DMS114 treated with DMSO at 0.1 percent for 48 hours (cell line): ENCODE results near the gene SLC22A23.
A peak's percentile ranks its signal among the peaks of the same experiment; 100 is the strongest.

ENCODE experiments used
- DNase-seq: peaks from one replicate; lab custom pipeline; 2025; ENCODE audit not compliant: unreplicated experiment; lab: John Stamatoyannopoulos, UW

The SLC22A23 gene

DNA sequence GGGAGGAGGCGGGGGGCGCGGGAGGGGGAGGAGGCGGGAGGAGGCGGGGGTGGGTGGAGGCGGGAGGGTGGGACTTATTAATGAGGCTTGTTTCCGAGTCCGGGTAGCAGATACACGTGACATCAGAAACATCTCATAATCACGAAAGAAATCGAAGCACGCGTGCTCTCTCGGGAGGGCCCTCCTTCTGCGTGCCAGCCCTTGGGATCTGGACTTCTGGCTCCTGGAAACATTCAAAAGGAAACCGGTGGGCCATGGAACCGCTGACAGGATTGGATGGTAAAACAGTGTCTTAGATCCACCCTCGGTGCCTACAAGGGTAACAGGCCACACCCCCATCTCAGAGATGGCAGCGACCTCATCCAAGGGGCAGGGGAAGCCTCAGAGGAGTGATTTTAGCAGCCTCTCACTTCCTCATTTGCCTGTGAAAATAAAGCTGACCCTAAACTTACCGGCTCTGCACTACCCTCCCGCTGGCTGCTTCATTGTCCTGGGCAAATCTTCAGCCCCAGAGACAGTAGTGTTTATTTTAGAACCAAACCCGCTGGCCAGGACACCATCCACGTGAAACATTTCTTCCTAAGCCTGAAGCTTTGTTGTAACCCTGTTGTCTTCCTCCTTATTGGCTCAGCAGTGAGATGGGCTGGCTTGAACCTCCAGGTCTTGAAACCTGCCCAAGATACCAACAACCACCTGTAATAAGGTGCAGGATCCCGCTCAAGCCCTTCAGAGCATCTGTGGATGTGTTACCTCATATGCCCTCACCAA, 100.6 kb downstream of the SLC22A23 start:
- peak; percentile 79 for DNase-seq

DNA sequence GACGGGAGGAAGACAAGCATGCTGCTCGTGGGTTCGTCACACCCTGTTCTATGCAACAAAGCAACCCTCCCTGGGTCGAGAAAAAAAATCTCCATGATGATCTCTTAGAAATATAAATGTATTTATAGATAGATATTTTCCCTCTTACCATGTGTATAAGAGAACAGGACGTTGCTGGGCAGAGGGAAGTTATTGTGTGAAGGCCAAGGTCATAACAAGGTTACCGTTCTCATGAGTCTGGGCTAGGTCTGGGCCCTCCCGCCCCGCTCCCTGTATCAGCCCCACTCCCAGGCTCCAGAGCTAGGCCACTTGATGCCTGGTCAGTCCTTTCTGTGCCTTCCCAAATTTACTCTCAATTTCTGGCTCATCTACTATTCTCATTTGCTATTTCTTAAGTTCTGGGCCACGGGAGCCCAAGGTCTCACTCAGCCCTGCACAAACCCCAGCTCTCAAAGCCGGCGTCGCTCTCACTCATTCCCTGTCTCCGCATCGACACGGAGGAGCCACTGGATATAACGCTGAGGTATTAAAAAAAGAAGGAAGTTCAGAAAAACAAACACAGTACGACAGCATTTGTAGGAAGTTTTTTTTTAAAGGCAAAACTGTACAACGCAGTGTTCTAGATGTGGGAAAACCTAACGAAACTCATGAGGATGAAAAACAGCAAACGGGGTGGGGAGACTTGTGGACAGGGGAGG, 101.3 kb downstream of the SLC22A23 start:
- DNase-seq = peak; percentile 72

DNA sequence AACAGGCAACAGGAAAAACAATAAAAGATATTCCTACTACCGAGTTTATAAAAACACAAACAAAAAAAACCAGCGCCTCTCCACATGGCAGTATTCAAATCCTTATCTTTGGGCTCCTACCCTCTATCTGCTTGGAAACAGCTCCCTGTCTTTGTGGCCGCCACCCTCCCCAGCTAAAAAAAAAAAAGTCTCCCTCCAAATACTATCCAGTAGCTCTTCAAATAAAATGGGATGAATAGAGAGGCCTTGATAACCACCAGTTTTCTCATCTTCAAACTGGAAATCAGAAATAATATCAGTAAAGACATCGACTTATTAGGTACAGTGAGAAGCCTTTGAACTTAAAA, 101.9 kb downstream of the SLC22A23 start:
- DNase-seq = no peak

DNA sequence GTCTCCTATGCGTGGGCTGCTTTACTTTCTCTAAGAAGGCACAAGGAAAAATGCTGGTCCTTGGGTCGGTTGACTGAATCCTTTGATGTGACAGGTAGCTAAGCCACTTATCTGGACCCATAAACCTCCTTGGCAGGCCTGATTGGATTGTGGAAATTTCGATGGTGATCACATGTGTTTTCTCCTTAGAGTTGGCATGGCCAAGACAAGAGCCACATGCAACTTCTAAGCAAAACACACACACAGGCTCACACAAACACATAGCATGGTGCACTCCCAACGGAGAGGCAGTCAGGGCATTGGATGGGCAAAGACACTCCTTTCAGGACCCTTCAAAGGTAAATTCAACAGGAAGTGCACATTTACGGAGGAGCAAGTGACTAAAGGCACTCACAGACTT, 102.9 kb downstream of the SLC22A23 start:
- DNase-seq = no peak

DNA sequence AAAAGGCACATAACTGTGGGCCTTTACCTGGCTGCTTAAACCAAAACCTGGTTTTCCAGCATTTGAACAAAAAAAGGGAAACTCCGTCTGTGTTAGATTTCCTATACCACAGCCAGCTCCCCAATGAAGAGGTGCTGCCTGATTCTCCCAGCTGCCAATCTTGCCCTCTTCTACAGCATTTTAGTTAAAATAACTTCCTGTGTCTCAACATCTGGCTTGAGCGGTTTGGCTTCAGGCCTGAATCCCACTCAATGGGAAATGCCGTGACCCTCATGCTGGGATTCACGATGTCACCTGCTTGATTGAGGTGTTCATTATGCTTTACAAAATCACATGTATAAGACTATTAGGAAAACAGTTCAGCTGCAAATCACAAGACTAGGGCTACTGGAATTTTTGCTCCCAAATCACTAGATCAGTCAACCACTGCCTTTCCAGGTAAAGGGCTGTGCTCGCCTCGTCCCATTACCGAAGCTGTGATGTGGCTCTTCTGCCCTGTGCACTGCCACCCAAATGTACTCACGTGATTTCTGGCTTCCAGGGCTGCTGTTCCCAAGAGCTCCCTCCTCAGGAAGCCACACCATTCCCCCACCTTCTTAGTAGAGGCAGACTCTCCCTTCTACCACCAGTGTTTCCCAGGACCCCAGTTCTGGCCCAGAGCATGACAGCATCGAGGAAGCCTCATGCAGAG, 103.5 kb downstream of the SLC22A23 start:
- DNase-seq = no peak

DNA sequence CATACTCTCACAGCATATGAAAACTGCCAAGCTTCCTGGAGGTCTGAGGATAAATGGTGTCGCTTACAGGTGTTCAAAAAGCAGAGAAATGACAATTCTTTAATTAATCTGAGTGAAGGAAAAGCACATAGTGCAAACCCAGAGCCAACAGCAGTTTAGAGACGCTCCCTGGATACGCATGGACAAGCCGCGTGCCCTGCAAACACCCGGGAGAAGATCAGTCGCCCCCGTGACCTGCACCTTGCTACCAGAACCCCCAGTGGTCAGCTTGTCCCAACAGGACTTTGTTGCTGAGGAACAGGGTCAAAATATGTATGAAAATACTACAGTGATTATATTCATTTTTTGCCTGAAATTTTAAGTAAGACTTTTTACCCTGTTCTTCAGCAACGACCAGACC, 104.2 kb downstream of the SLC22A23 start:
- DNase-seq = no peak

DNA sequence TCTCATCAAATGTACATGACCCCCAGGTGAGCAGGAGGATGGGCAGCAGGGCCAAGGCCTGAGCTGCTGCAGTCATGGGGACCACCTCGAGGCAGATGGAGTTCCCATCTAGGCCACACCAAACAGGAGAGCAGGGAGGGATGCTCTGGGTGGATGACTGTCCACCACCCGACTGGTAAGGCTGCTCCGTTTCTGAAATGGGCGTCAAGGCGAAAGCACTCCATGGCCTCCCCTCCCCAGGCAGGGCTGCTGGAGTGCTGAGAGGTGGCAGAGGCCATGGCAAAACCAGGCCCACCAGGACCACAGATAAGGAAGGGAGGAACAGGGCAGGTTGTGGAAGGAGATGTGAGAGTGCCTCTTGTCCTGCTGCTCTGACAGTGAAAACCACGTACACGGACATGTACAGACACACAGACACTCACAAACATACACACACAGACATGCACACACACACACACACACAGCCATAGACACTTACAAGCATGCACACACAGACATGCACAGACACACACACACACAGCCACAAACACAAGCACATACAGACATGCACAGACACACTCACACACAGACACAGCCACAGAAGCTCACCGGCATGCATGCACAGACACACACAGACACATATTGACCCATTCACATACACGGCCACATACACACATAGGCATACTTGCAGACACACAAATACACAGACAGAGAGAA, 104.9 kb downstream of the SLC22A23 start:
- no peak for DNase-seq

DNA sequence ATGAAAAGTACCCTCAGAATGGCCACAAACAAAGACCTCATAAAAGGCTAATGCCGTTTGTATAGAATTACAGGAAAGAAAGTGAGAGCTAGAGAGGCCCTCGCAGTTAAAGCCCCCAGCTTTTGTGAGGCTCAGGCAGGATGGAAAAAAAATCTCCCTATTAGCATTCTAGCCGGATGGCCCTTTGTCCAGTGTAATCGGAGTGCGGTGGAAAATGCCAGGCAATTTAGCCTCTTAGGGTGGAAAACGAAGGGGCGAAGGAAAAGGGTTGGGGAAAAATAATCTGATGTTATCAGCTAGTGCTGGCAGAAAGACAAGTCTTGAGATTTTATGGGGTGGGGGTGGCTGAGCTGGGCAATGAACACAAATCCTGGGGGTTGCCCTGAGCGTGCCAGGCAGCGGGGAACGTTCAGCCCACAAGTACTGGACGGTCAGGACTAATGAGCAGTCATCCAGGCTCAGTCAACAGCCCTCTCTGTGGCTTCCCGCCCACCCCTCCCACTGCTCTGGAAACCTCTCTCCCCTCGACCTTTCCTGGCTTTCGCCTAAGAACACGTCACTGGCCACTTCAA, 105.7 kb downstream of the SLC22A23 start:
- no peak for DNase-seq

DNA sequence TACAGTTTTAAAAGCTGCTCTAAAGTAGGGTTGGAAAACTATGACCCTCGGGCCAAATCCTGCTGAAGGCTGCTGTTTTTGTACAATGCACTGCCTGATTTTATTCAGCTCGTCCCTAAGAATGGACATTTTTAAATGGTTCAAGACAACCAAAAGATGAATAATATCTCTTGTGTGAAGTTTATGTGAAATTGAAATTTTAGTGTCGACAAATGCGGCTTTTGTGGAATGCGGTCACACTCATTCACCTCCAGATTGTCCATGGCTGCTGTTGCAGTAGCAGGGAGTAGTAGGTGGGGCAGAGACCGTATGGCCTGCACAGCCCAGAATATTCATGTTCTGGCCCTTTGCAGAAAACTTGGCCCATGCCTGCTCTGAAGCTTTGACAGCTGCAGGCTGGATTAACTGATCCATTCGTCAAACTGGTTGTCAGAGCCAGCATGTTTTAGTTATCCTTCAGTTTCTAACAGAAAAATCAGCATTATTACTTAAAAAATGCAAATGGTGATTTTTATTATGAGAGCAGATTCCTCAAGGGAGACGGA, 106.5 kb downstream of the SLC22A23 start:
- no peak for DNase-seq

DNA sequence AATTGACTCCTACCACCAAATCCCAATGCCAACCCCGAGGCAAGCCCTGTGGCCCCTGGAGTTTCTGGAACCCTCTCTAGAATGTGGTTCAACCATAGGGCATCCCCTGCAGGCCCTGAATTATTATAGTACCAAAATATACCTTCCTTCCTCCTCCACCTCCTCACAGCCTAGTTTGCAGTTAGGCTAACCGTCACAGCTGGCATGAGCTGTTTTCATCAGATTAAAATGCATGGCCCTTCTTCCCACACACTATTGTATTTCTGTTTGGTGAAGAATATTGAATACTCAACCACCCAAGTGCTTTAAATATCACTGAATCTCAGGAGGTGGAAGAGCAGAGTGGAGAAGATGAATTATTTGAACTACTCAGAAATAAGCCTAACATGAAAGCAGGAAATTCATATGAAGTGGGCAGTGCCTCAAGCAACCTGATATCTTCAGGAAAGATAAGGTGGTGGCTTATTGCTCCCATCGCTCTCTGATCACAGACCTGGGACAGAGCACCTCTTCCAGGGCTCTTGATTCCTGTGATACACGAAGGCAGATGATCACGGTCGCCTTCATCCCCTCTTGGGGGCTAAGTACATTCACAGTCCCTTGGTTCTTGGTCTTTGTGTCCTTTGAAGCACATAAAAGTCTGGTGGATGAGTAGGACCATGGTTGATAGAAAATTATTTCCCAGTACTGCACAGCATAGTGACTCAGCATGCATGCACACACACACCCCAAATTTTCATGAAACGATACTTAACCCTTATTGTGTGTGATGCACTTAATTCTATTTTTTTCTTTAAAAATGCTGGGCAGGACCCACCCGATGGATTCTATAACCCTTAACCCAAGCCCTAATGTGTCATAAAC, 107.2 kb downstream of the SLC22A23 start:
- no peak for DNase-seq

DNA sequence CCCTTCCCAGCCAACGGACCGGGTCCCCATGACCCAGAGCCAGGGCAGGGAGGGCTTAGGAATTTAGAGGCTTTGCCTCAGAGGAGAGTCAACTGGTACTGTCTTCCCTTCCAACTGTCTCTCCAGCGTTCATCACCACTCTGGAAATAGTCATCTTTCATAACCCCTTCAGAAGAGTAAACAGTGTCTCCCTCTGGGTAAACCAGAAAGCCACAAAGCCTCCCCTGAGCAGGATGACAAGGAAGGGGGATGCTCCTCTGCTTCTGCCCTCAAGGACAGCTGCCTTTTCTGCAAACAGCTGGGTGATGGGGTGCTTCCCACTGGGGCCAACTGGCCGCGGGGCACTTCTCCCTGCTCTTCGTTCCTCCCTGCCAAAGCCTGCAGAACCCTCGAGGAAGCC, 108.0 kb downstream of the SLC22A23 start:
- no peak for DNase-seq

DNA sequence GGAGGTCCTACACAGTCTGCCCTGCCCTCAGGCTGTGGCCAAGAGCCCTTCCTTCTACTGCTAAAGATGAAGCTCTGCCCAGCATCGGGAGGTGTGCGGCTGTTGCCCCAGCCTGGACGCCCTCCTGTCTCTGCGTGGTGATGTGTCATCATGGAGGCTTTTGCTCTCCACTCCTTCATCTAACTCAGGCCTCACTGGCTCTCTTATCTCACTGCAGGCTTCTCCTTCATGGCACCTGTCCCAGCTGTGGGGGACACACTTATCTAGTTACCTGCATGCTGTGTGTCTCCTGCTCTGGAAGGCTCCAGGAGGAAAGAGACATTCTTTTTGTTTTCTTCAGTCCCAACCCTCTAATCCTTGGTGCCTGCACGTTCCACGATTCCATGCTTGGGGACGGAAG, 109.0 kb downstream of the SLC22A23 start:
- no peak for DNase-seq

DNA sequence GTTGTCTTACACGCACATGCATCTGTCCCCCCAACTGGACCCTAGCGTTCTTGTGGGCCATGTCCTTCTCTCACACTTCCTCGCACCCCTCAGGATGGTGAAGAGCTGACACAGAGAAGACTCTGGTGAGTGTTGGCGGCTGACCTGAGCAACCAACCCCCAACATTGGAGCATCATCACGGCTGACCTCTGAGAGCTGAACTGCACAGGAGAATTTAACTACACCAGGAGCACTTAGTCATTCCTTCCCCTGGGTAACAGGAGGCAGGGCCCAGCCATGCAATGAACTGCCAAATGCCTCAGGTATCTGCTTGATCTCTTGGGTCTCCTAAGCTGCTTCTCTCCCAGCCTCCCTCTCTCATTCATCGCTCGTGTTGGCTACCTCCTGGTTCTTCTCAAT, 109.6 kb downstream of the SLC22A23 start:
- no peak for DNase-seq

DNA sequence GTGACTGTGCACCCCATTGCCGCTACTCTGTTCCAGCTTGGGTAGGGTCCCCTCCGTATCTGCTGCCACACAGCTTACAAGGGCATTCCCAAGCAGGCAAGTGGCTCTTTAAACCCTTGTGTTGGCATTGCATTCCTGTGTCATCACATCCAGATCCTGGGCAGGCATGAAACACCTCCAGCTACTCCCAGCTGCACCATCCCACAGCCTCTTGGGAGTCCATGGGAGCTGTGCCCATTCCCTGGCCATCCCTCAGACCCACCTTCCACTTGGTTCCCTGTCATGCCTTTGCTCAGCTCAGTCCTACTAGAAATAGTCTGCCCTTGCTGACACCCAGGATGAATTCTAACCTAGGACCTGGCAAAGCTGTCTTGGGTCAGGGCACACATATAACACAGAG, 110.4 kb downstream of the SLC22A23 start:
- DNase-seq = no peak

DNA sequence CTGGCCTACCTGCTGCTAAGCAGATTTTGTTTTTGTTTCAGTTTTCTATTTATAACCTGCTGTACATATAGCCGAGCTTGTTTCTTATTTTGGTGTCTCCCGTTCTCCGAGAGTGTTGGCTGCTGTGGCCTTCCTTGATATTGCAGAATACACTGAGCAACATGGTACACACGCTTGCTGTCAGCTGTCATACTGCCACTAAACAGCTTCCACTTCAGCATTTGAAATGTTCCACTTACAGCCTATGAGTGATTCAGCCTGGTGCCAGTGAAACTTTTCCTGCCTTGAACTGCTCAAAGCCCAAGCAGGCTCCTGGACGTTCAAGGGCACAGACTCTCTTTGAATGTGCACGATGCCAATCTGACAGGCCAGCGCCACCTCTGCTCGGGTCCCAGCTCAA, 111.0 kb downstream of the SLC22A23 start:
- no peak for DNase-seq

DNA sequence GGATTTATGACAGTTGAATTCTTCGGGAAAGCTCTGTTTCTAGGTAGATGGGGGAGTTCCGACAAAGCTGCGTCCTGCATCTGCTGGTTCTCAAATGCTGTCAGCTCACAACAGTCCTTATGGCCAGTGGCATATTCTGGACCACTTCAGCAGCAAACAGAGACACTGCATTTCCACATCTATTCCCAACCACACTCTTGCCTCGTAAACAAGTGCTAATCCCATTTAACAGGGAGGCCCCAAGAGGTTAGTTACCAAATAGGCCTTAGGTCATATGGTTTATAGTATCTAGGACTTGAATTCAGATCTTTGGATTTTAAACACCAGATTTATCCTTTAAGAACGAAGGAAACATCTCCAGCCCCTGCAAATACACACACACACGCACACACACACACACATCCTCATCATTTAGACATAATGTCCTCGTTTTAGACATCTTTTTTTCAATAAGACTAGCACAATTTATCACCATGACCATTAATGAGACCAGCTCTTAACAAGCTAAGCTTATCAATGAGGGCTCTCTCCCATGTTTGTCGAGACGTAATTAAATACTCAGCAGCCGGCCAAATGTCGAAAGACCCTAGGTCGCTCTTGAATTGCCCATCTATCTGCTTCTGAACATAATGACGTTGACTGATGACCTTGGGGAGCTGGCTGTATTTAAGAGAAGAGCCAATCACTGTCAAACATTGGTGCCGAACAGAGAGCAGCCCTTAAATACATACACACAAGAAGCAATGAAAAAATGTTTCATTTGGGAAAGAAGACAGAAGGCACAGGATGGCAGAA, 113.6 kb downstream of the SLC22A23 start:
- DNase-seq = no peak

DNA sequence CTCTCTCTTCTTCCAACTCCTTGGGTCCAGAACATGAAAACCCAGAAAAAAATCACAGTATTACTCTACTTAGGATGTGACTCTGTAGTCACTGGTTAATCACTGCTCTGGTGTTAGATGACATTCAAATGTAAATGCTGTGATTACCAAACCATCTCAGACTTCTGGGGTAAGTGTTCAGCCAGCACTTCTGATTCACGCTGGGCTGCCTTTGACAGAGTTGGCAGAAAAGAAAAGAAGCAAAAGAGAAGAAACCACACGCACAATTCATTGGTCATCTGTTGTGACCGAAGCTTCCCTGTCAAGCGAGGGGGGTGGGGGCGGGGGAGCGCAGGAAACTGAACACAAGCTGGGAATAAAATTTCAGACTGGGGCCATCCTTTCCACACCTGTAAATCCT, 115.4 kb downstream of the SLC22A23 start:
- no peak for DNase-seq

DNA sequence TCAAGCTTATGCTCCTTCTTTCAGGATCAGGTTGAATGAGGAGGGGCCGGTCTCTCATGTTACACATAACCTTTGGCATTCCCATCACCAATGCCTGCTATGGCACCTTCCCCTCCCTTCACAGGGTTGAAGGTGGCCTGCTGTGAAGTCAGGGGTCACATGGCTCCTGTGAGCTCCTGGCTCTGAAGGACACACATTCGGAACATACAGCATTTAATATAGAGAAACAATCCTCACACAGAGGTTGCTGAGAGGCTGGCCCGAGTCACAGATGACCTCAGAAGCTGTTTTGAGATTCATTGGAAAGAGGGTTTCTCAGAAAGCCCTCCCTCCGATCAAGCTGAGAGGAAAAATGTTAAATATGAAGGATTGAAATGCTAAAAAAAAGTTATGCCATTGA, 116.0 kb downstream of the SLC22A23 start:
- DNase-seq = no peak

DNA sequence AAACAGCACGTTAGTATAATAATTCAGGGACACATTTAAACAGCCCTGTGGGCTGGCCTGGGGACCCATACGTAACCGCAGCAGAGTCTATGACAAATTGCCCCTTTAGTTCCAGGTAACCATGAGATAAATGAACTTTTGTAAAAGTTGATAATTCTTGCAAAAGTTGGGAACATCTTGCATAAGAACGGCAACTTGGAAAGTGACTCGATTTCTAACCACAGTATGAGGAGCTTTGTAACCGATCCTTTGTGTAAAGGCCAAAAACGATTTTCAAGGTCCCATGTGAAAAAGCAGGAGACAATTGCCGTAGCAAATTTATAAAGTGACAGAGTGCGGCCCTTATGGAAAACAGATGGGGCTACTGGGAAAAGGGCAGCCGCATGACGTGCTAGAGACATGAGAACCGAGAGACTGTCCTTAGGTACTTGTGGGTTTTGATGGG, 116.5 kb downstream of the SLC22A23 start:
- DNase-seq = no peak
